ENCODE results near the gene SRP14.

SRP14 gene

GRCh38 chr15:40008061-40008765 lies 30.8 kb downstream of the SRP14 start:
- H3K27ac ChIP-seq = no peak overlapping the region
- H3K36me3 ChIP-seq = peaks cover 16% of the 10 kb centered on the region
- H3K27me3 ChIP-seq (ENCODE audit: insufficient read depth, low read depth, severe bottlenecking) = no peaks in the 10 kb centered on the region
- DNase-seq = no peak
- no peaks in the 10 kb centered on the region for H3K9me3 ChIP-seq (ENCODE audit: severe bottlenecking)
- TF ChIP-seq CTCF (IDR thresholded peaks at IDR 0.05; ENCODE audit: low read depth, low read length) = no peak
- no peak overlapping the region for H3K4me3 ChIP-seq (ENCODE audit: low read depth, low read length)

- Histone ChIP-seq H3K36me3 (peaks cover 16% of the 10 kb centered on the region), H3K4me3 (ENCODE audit: low read depth, low read length) (no peak overlapping the region), H3K9me3 (ENCODE audit: severe bottlenecking) (no peaks in the 10 kb centered on the region), H3K27me3 (ENCODE audit: insufficient read depth, low read depth, severe bottlenecking) (no peaks in the 10 kb centered on the region), H3K27ac (no peak overlapping the region)
- TF ChIP-seq CTCF (IDR thresholded peaks at IDR 0.05; ENCODE audit: low read depth, low read length) = no peak
- DNase-seq = no peak
Measured at GRCh38 chr15:40006646-40007045, 32.3 kb downstream of the SRP14 start.

GRCh38 chr15:40006003-40006402 lies 33.0 kb downstream of the SRP14 start:
- Histone ChIP-seq H3K36me3 (peaks cover 16% of the 10 kb centered on the region), H3K9me3 (ENCODE audit: severe bottlenecking) (no peaks in the 10 kb centered on the region), H3K4me3 (ENCODE audit: low read depth, low read length) (no peak overlapping the region), H3K27ac (no peak overlapping the region), H3K27me3 (ENCODE audit: insufficient read depth, low read depth, severe bottlenecking) (no peaks in the 10 kb centered on the region)
- no peak for TF ChIP-seq CTCF (IDR thresholded peaks at IDR 0.05; ENCODE audit: low read depth, low read length)
- no peak for DNase-seq

- no peak for DNase-seq
- no peaks in the 10 kb centered on the region for H3K9me3 ChIP-seq (ENCODE audit: severe bottlenecking)
- no peak overlapping the region for H3K4me3 ChIP-seq (ENCODE audit: low read depth, low read length)
- peaks cover 9% of the 10 kb centered on the region for H3K36me3 ChIP-seq
- no peak for TF ChIP-seq CTCF (IDR thresholded peaks at IDR 0.05; ENCODE audit: low read depth, low read length)
- no peaks in the 10 kb centered on the region for H3K27me3 ChIP-seq (ENCODE audit: insufficient read depth, low read depth, severe bottlenecking)
- no peak overlapping the region for H3K27ac ChIP-seq
Measured at GRCh38 chr15:40003116-40003916, 35.7 kb downstream of the SRP14 start.

GRCh38 chr15:40002295-40002694 lies 36.7 kb downstream of the SRP14 start:
- no peaks in the 10 kb centered on the region for H3K9me3 ChIP-seq (ENCODE audit: severe bottlenecking)
- TF ChIP-seq CTCF (IDR thresholded peaks at IDR 0.05; ENCODE audit: low read depth, low read length) = no peak
- peaks cover 5% of the 10 kb centered on the region for H3K36me3 ChIP-seq
- H3K27me3 ChIP-seq (ENCODE audit: insufficient read depth, low read depth, severe bottlenecking) = no peaks in the 10 kb centered on the region
- H3K27ac ChIP-seq = no peak overlapping the region
- no peak for DNase-seq
- no peak overlapping the region for H3K4me3 ChIP-seq (ENCODE audit: low read depth, low read length)
